Measurements from ENCODE around the gene DNAL4. TPM values are rescaled to one million over a fixed set of nuclear protein-coding genes. Genes with fewer than 3 reads are reported as not detected.

The DNAL4 gene
- polyA plus RNA-seq, 1 donor from 2014 or later, result 9.0 TPM

DNA sequence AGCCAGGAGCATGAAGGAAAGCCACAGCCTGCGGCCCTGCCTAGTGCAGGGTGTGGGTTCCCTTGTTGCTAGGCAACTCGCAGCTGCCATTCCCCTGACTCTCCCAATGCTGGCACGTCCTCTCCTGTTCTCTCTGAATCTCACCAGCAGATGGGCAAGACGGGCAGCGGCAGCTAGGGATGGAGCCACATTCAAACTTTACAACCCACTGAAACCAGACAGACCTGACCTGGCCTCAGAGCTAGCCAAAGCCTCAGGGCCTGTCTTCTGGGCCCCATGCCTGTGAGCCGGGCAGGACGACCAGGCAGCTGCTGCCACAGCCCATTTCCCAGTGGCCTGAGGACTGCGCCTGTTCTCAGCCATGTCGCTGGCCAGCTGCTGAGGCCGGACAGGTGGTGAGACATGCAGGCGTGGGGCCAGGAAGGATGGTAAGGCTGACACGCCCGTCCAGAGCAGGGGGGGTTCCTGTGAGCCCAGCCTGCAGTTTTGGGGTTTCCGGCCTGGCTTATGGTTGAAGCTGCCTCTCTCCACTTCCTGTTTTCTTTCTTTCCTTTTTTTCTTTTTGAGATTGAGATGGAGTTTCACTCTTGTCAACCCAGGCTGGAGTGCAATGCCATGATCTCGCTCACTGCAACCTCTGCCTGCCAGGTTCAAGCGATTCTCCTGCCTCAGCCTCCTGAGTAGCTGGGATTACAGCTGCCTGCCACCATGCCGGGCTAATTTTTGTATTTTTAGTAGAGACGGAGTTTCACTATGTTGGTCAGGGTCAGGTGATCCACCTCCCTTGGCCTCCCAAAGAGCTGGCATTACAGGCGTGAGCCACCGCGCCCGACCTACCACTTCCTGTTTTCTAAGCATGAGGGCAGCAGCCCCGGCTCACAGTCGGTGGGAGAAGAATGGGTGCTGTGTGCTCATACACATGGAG is 42.3 kb downstream of the DNAL4 start:
- Mint-ChIP-seq H3K9me3 (no peaks in the 10 kb centered on the region), H3K27me3 (no peaks in the 10 kb centered on the region), H3K27ac (peak overlapping the region; percentile 96 to 100 (median 98)), H3K4me1 (peaks cover 26 to 32% (median 32%) of the 10 kb centered on the region in 3 donors), H3K36me3 (peaks cover 10% of the 10 kb centered on the region), H3K4me3 (peak overlapping the region; percentile 84 to 99 (median 96))

DNA sequence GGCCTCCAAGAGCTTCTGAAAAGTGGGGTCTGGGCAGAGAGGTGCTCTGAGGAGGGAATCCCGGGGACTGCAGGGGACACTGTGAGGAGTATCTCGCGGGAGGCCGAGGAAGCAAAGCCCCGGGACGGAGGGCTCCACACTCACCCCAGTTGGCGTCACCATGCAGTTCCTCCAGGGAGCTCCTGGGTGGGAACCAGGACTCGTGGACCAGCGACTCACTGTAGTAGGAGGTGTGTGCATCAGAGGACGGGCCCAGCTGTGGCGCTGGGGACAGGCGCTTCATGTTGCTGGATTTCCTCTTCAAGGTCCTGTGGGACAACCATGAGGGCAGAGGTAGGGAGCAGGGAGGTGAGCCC is 42.9 kb downstream of the DNAL4 start:
- Mint-ChIP-seq H3K9me3 (no peaks in the 10 kb centered on the region), H3K27ac (peak overlapping the region; percentile 96 to 100 (median 98)), H3K4me3 (peak overlapping the region; percentile 84 to 99 (median 96)), H3K27me3 (no peaks in the 10 kb centered on the region), H3K36me3 (peaks cover 10% of the 10 kb centered on the region), H3K4me1 (peaks cover 22 to 30% (median 29%) of the 10 kb centered on the region in 3 donors)

DNA sequence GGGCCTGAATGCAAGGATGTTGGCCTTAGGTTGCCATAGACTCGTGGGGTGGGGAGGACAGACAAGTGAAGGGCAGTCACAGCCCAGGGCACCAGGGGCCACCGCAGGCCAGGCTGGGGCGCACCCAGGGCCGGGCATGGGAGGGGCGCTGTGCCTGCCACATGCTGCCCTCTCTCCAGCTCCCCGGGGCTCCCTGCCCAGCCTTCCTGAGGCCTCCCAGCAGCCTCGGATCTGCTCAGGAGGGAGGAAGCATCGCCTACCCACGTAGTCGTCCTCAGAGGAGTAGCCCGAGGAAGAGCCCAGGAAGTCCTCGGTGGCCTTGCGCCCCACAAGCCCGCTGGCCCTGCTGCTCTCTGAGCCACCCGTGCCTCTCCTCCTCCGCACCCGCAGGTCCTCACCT is 43.3 kb downstream of the DNAL4 start:
- peaks cover 10% of the 10 kb centered on the region for H3K36me3 Mint-ChIP-seq
- no peaks in the 10 kb centered on the region for H3K27me3 Mint-ChIP-seq
- H3K4me1 Mint-ChIP-seq, result peaks cover 22 to 30% (median 29%) of the 10 kb centered on the region in 3 donors
- peak overlapping the region in 3 of 4 donors; percentile 48 to 97 (median 95) for H3K4me3 Mint-ChIP-seq
- no peaks in the 10 kb centered on the region for H3K9me3 Mint-ChIP-seq
- peak overlapping the region in 2 of 3 donors; percentile 96 to 98 for H3K27ac Mint-ChIP-seq

DNA sequence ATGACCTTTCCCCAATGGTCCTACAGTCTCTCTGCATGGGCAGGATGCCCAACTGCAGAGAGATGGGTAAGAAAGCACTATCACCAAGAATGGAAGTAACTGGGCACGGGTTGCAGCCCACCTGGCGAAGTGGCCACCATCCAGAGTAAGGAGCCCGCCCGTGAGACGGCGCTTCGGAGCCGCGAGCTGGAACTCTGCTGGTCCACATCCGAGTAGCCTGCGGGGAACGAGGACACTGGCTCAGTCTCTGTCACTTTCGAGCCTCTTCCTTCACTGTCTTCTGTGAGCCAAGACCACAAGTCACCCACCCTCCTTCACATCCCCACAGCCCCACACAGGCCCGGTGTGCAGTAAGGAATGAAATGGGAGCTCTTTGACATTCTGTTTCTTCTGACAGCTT is 43.8 kb downstream of the DNAL4 start:
- Mint-ChIP-seq H3K9me3 (no peaks in the 10 kb centered on the region), H3K36me3 (peaks cover 10% of the 10 kb centered on the region), H3K4me3 (peak overlapping the region in 3 of 4 donors; percentile 48 to 75 (median 72)), H3K27me3 (no peaks in the 10 kb centered on the region), H3K27ac (peak overlapping the region; percentile 86 to 96 (median 91)), H3K4me1 (peaks cover 22 to 29% (median 28%) of the 10 kb centered on the region in 3 donors)

DNA sequence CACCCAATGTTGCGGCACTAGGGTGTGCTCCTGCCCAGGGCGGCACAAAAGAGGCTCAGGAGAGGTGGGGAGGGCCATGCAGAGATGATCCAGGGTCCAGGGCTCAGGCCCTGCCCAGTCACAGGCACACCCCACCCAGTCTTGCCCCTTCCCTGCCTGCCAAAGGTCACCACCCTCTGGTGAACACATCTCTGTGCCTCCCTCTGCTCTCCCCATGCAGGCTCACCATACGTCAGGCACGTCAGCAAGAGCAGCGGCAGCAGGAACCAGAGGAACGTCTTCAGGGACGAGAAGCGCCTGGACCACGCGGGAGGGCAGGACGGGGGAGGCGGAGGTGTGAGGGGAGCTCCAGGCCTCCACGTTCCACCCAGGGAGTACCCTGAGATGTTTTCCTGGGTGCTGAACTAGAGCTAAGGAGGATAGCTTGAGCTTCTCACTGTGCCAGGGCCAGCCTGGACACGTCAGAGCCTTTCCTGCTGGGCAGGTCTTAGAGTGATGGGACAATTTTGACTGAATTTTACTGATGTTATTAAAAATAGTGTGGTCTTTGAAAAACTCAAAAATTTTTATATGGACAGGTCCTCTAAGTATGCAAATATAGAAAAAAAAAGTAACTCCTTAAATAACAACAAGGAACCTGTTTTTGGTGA is 45.3 kb downstream of the DNAL4 start:
- Mint-ChIP-seq H3K9me3 (no peaks in the 10 kb centered on the region), H3K27me3 (no peaks in the 10 kb centered on the region), H3K27ac (peak overlapping the region; percentile 19 to 96 (median 67)), H3K4me3 (peak overlapping the region in 2 of 4 donors; percentile 3 to 55), H3K4me1 (peaks cover 16 to 23% (median 18%) of the 10 kb centered on the region in 3 donors), H3K36me3 (peaks cover 10% of the 10 kb centered on the region)

DNA sequence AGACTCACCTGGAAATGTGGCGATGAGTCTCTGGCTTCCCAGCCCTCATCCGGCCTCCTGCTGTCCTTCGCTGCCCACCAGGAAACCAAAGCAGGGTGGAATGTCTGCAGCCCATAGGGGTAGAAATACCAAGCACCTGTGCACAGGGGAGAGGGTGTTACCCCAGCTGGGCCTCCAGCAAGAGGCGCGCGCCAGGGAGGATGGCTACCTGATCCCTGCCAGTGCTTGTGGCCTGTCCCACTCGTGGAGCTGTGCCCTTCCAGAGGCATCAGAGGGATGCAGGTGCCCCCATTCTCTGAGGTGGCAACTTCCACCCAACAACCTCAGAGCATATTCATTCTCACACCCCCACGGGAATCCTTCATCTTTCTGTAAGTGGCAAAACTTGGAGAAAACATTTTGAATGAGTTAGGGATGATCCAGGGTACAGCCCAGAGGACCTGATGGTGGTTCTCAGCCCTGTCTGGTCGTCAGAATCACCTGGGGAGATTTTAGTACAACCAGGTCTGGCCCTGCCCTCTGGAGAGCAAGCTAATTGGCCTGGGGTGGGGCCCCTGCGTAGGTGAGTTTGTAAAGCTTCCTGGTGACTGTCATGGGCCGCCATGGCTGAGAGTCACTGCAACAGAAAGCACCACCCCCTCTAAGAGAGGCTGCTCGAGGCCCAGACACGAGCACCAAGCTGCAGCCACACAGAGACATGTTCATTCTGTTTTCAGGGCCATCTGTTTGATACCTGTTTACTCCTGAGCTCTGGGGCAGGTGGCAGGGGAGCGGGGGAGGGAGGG is 48.1 kb downstream of the DNAL4 start:
- Mint-ChIP-seq H3K27me3 (no peaks in the 10 kb centered on the region), H3K36me3 (no peaks in the 10 kb centered on the region), H3K9me3 (no peaks in the 10 kb centered on the region), H3K4me3 (no peak overlapping the region), H3K27ac (peak overlapping the region; percentile 58 to 81 (median 71)), H3K4me1 (peaks cover 0 to 8% (median 3%) of the 10 kb centered on the region in 3 donors)

DNA sequence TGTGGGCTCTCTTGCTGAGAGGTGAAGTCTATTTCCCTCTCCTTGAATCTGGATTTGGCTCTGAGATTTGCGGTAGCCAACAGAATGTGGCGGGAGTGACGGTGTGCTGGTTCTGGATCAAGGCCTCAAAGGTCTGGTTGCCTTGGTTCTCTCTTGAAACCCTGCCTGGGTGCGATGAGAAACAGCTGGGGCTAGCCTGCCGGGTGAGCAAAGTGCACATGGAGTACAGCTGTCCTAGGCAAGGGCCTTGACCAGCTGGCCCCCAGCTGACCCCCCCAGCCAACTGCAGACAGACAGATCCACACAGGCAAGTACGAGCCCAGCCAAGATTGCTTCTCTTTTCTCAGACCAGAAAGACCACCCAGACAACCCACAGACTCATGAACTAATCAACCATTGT is 49.0 kb downstream of the DNAL4 start:
- Mint-ChIP-seq H3K4me1 (peaks cover 0 to 3% (median 2%) of the 10 kb centered on the region in 3 donors), H3K27ac (peak overlapping the region; percentile 16 to 58 (median 27))

DNA sequence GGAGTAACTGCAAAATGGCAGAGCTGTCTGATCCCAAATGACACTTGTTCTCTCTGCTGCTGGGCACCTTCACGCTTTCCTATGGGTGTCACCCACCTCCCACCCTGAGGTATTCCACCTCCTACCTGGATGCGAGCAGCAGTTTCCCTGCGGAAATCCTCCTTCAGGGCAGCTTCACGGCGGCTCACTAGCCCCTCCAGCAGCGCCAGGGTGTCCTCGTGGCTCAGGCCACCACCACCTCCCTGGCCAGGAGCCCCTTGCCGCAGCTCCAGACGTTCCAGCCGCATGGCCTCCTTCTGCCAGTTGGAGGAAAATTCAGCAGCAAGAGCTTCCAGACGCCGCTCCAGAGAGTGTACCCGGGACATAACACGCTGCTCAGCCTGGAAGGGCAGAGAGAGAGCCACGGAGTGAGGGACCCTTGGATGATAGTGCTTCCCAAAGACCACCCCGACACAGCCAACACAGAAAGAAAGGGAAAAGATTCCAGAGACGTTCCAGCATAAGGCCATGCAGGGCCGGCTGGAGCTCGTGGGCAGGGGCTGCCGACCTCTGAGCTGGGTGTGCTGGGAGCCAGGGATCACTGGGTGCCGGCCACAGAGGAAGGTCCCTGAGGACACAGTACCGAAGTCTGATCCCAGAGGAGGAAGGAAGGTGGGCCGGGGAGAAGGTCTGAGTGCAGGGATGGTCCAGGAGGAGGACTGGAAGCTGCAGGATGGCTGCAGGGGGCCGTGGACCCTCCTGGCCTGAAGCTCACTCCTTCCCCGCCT is 51.6 kb downstream of the DNAL4 start:
- Mint-ChIP-seq H3K27ac (peak overlapping the region in 2 of 3 donors; percentile 48 to 76), H3K4me1 (peaks cover 0 to 2% (median 2%) of the 10 kb centered on the region in 3 donors), H3K27me3 (no peaks in the 10 kb centered on the region), H3K36me3 (no peaks in the 10 kb centered on the region), H3K9me3 (peaks cover 0 to 1% (median 0%) of the 10 kb centered on the region in 3 donors), H3K4me3 (no peak overlapping the region)

More for the DNA sequence above, 49.0 kb downstream of the DNAL4 start:
- H3K4me3 Mint-ChIP-seq, result no peak overlapping the region
- H3K36me3 Mint-ChIP-seq, result no peaks in the 10 kb centered on the region
- peaks cover 0 to 1% (median 0%) of the 10 kb centered on the region in 3 donors for H3K9me3 Mint-ChIP-seq
- H3K27me3 Mint-ChIP-seq, result no peaks in the 10 kb centered on the region

DNA sequence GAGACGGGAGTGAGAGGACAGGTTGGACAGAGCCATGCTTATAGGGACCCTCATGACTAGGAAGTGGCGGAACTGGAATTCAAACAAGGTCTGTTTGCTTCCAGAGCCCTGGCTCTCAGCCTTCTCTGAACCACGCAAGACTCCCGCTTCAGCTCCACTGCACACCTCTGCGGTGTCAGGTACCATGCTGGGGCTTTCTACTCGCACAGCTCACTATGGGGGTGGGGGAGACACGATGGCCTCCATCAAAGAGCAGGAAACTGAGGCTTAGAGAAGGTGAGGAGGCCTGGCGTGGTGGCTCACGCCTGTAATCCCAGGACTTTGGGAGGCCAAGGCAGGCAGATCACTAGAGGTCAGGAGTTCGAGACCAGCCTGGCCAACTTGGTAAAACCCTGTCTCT is 52.4 kb downstream of the DNAL4 start:
- Mint-ChIP-seq H3K4me3 (no peak overlapping the region), H3K36me3 (no peaks in the 10 kb centered on the region), H3K4me1 (peaks cover 0 to 7% (median 6%) of the 10 kb centered on the region in 3 donors), H3K9me3 (peaks cover 0 to 1% (median 0%) of the 10 kb centered on the region in 3 donors), H3K27ac (peak overlapping the region in 2 of 3 donors; percentile 73 to 88), H3K27me3 (no peaks in the 10 kb centered on the region)

DNA sequence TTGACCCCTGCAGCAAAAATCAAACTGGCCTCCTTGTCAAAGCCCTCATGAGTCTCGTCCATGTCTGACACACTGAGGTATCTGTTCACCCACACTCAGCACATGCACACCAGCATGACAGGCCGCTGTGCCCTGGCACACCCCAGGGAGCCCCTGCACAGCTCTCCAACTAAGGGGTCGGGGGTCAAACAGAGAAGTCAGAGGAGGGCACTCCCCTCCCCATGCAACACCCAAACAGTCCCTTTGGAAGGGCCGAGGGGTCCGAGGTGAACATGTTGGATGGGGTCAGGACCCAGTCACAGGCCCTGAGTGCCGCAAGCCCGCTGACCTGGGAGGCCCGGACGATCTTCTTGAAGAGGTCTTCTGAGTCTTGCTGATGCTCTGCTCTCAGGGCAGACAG is 52.8 kb downstream of the DNAL4 start:
- peaks cover 0 to 7% (median 7%) of the 10 kb centered on the region in 3 donors for H3K4me1 Mint-ChIP-seq

DNA sequence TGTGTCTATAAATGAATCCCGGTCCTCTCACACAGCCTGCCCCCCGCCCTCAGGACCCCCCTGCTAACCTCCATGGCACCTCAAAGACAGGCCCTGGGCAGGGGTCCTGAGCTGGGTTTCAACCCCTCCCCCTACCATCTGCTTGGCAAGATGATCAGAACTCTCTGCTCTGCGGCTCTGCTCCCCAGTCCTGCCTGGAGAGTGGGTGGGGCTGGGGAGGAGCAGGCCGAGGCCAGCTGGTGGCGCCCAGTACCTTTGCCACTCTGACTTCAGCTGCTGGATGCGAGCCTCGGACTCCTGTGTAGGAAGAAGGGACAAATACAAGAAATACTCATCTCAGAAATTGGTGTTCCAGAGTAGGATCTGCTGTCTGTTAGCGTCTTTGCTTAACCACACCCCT is 53.2 kb downstream of the DNAL4 start:
- Mint-ChIP-seq H3K4me1 (peaks cover 0 to 10% (median 7%) of the 10 kb centered on the region in 3 donors), H3K27me3 (no peaks in the 10 kb centered on the region), H3K9me3 (peaks cover 0 to 1% (median 0%) of the 10 kb centered on the region in 3 donors), H3K27ac (peak overlapping the region in 1 of 3 donors; percentile 73), H3K36me3 (no peaks in the 10 kb centered on the region), H3K4me3 (no peak overlapping the region)

More for the DNA sequence above, 52.8 kb downstream of the DNAL4 start:
- Mint-ChIP-seq H3K4me3 (no peak overlapping the region), H3K36me3 (no peaks in the 10 kb centered on the region), H3K27ac (peak overlapping the region in 2 of 3 donors; percentile 73 to 88), H3K27me3 (no peaks in the 10 kb centered on the region), H3K9me3 (peaks cover 0 to 1% (median 0%) of the 10 kb centered on the region in 3 donors)

DNA sequence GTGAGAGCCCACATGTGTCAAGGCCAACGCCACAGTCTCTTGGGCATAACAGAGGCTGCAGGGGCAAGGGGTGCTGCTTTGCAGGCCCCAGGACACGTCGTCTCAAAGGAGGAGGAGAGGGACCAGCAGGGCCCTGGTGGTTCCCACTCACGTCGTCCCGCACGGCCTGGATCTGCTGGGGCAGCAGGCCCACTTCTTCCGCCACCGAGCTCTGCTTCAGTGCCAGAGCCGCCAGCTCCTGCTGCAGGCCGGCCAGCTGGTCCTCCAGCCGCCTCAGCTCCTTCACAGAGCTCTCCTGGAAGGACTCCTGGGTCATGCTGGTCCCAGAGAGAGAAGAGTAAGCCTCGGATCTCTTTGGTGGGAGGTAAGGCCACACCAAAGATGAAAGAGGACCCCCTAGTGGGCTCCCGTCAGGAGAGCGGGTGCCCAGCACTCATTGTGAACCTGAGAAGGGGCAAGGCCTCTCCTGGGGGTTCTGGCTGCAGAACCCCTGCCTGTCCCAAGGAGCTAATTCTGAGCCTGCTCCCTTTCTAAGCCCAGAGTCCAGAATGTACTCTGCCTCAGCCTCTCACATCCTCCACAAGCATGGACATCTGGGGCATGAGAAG is 53.7 kb downstream of the DNAL4 start:
- H3K27me3 Mint-ChIP-seq, result no peaks in the 10 kb centered on the region

DNA sequence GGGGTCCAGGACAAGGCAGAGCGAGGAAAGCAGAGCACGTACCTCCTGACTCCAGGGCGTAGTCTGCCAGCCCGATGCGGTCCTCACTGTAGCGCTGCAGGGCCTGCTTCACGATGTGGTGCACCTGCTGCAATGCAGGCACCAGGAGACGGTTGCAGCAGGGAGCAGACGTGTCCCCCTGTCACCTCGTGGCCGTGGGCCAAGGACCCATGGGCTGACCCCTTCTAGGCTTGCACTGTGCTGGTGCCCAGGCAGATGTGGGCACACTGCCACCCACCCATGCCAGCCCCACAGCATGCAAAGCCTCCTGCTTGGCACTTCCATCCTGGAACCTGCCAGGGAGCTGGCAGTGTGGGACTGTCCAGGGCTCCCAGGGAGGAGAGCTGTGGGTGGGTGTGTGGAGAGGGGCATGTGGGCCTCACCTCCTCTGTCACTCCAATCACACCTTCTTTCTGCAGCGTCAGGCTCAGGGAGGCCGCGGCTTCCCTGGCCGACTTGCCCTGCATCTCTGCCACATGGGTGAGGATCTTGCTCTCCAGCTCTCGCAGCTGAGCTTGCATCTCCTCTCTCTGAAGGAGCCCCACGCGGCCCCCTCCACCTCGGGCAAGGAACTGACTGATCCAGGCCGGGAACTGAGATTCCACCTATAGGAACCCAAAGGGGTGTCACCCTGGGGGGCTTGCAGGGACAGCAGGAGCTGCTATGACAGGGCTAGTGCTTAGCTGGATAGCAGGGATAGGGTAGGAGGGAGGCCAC is 54.5 kb downstream of the DNAL4 start:
- no peak overlapping the region for H3K4me3 Mint-ChIP-seq
- H3K4me1 Mint-ChIP-seq, result peaks cover 3 to 15% (median 10%) of the 10 kb centered on the region in 3 donors
- H3K27me3 Mint-ChIP-seq, result no peaks in the 10 kb centered on the region
- peak overlapping the region in 1 of 3 donors; percentile 67 for H3K27ac Mint-ChIP-seq
- H3K36me3 Mint-ChIP-seq, result no peaks in the 10 kb centered on the region
- H3K9me3 Mint-ChIP-seq, result peaks cover 0 to 1% (median 0%) of the 10 kb centered on the region in 3 donors

More for the DNA sequence above, 53.7 kb downstream of the DNAL4 start:
- H3K36me3 Mint-ChIP-seq, result no peaks in the 10 kb centered on the region
- peaks cover 0 to 13% (median 8%) of the 10 kb centered on the region in 3 donors for H3K4me1 Mint-ChIP-seq
- H3K4me3 Mint-ChIP-seq, result no peak overlapping the region
- H3K9me3 Mint-ChIP-seq, result peaks cover 0 to 1% (median 0%) of the 10 kb centered on the region in 3 donors
- peak overlapping the region in 2 of 3 donors; percentile 57 to 67 for H3K27ac Mint-ChIP-seq

All from IgD-negative memory B cell (primary cell).